Prostate gland (tissue), 2 donors: ENCODE data around the gene FOXJ1.

Experiments
- CTCF ChIP-seq, 4 experiments: fragments of 200-600 bp in 2 of 4; fragments of 450-650 bp in 2 of 4; sonication (generic) in 2 of 4; IDR thresholded peaks; 1 replicate in 3 of 4; 2 replicates in 1 of 4; pipeline ENCODE4 v1.5.1; 2016 to 2019; ENCODE audit warnings: antibody characterized with exemption in 4 of 4, mild to moderate bottlenecking in 2 of 4, moderate library complexity in 2 of 4
- POLR2A ChIP-seq: fragments of 450-650 bp; IDR thresholded peaks from one replicate; pipeline ENCODE4 v1.6.1; 2016; ENCODE audit warnings: antibody characterized with exemption, mild to moderate bottlenecking
- POLR2AphosphoS5 ChIP-seq: sonication (generic); formaldehyde crosslinking; IDR thresholded peaks from one replicate; pipeline ENCODE4 v1.6.1; 2017; ENCODE audit warnings: antibody characterized with exemption

GRCh38 chr17:76119409-76120371 is 21.4 kb downstream of the FOXJ1 start:
- no peak for TF ChIP-seq CTCF (IDR thresholded peaks at IDR 0.05)
- TF ChIP-seq POLR2A: no peak
- no peak for TF ChIP-seq POLR2AphosphoS5
